ENCODE data around the gene ZNF644. TPM values are rescaled to one million over a fixed set of nuclear protein-coding genes. Genes with fewer than 3 reads are reported as not detected.

The ZNF644 gene
- total and polyA plus RNA-seq, 4 donors = 12.2 to 121 (median 35.5) TPM

- H3K4me3 ChIP-seq = no peak overlapping the region
- no peak for TF ChIP-seq CTCF (IDR thresholded peaks at IDR 0.05; ENCODE audit: control extremely low read depth, extremely low read depth)
- H3K27me3 ChIP-seq (ENCODE audit: control insufficient read depth in 3 of 3, insufficient read depth in 3 of 3, low read length in 2 of 3) = no peaks in the 10 kb centered on the region
- H3K9me3 ChIP-seq (ENCODE audit: control insufficient read depth in 4 of 4, insufficient read depth in 3 of 4, low read length in 3 of 4) = peaks cover 0 to 2% (median 0%) of the 10 kb centered on the region in 4 donors
- 93 to 98% methylated on average over 2 of the region's 2 CpGs for WGBS, 2 donors
- peaks cover 0 to 2% (median 0%) of the 10 kb centered on the region in 5 donors for H3K4me1 ChIP-seq (ENCODE audit: control insufficient read depth in 5 of 5, insufficient read depth in 5 of 5, low read length in 5 of 5)
- no peak overlapping the region for H3K27ac ChIP-seq (ENCODE audit: low read depth in 1 of 2, low read length in 1 of 2)
- ATAC-seq (ENCODE audit: insufficient read depth, low FRiP score) (no peak), DNase-seq (no peak)
- peaks cover 0 to 10% (median 0%) of the 10 kb centered on the region in 4 donors for H3K36me3 ChIP-seq (ENCODE audit: control insufficient read depth in 4 of 4, insufficient read depth in 4 of 4, low read length in 4 of 4)
- no peak overlapping the region for H3K9ac ChIP-seq (ENCODE audit: insufficient read depth in 1 of 2, low read length in 2 of 2)
Observed at GRCh38 chr1:90963236-90963635, 58.6 kb downstream of the ZNF644 start.

- 68 to 78% methylated on average over 5 of the region's 5 CpGs for WGBS, 2 donors
Observed at GRCh38 chr1:90959352-90960206, 62.3 kb downstream of the ZNF644 start.

GRCh38 chr1:90957497-90957896, 64.3 kb downstream of the ZNF644 start:
- H3K4me1 ChIP-seq (ENCODE audit: control insufficient read depth in 5 of 5, insufficient read depth in 5 of 5, low read length in 5 of 5) = peaks cover 0 to 2% (median 0%) of the 10 kb centered on the region in 5 donors
- H3K9me3 ChIP-seq (ENCODE audit: control insufficient read depth in 4 of 4, insufficient read depth in 3 of 4, low read length in 3 of 4) = peaks cover 0 to 3% (median 3%) of the 10 kb centered on the region in 4 donors
- no peak for TF ChIP-seq CTCF (IDR thresholded peaks at IDR 0.05; ENCODE audit: control extremely low read depth, extremely low read depth)
- H3K27me3 ChIP-seq (ENCODE audit: control insufficient read depth in 3 of 3, insufficient read depth in 3 of 3, low read length in 2 of 3) = no peaks in the 10 kb centered on the region
- H3K36me3 ChIP-seq (ENCODE audit: control insufficient read depth in 4 of 4, insufficient read depth in 4 of 4, low read length in 4 of 4) = peaks cover 0 to 28% (median 2%) of the 10 kb centered on the region in 4 donors
- no peak overlapping the region for H3K27ac ChIP-seq (ENCODE audit: low read depth in 1 of 2, low read length in 1 of 2)
- no peak overlapping the region for H3K4me3 ChIP-seq
- no peak for DNase-seq
- ATAC-seq (ENCODE audit: insufficient read depth, low FRiP score) = no peak
- no peak overlapping the region for H3K9ac ChIP-seq (ENCODE audit: insufficient read depth in 1 of 2, low read length in 2 of 2)

More at GRCh38 chr1:90959352-90960206, 62.3 kb downstream of the ZNF644 start:
- Histone ChIP-seq H3K27me3 (ENCODE audit: control insufficient read depth in 3 of 3, insufficient read depth in 3 of 3, low read length in 2 of 3) (no peaks in the 10 kb centered on the region), H3K4me3 (no peak overlapping the region), H3K9ac (ENCODE audit: insufficient read depth in 1 of 2, low read length in 2 of 2) (no peak overlapping the region), H3K4me1 (ENCODE audit: control insufficient read depth in 5 of 5, insufficient read depth in 5 of 5, low read length in 5 of 5) (peaks cover 0 to 2% (median 0%) of the 10 kb centered on the region in 5 donors), H3K9me3 (ENCODE audit: control insufficient read depth in 4 of 4, insufficient read depth in 3 of 4, low read length in 3 of 4) (peaks cover 0 to 3% (median 3%) of the 10 kb centered on the region in 4 donors), H3K27ac (ENCODE audit: low read depth in 1 of 2, low read length in 1 of 2) (no peak overlapping the region), H3K36me3 (ENCODE audit: control insufficient read depth in 4 of 4, insufficient read depth in 4 of 4, low read length in 4 of 4) (peaks cover 0 to 28% (median 2%) of the 10 kb centered on the region in 4 donors)
- ATAC-seq (ENCODE audit: insufficient read depth, low FRiP score) = no peak
- no peak for TF ChIP-seq CTCF (IDR thresholded peaks at IDR 0.05; ENCODE audit: control extremely low read depth, extremely low read depth)
- no peak for DNase-seq

Data from lung (tissue), 12 donors.